Breast epithelium (tissue), 4 donors: ENCODE data around the gene SMIM30. TPM values are rescaled to one million over a fixed set of nuclear protein-coding genes. Genes with fewer than 3 reads are reported as not detected.

Experiments used
- DNase-seq, 2 donors: peaks; one replicate each; pipeline ENCODE4 v3.0.0-alpha.2; 2019; ENCODE audit warnings: low spot score in 2 of 2
- H3K27ac ChIP-seq, 2 donors: fragments of 200-600 bp; sonication (generic) in 1 of 2; one replicate each; pipeline ENCODE4 v1.5.1; 2016 to 2019; ENCODE audit warnings: mild to moderate bottlenecking in 1 of 2
- H3K27me3 ChIP-seq, 2 donors: fragments of 200-600 bp; sonication (generic) in 1 of 2; one replicate each; pipeline versions ENCODE4 v1.5.1 to v1.6.0; 2017 to 2019; ENCODE audit warnings: control low read depth in 1 of 2, mild to moderate bottlenecking in 1 of 2
- H3K36me3 ChIP-seq: fragments of 200-600 bp; one replicate; pipeline ENCODE4 v1.5.1; 2019
- H3K4me1 ChIP-seq, 2 donors: fragments of 200-600 bp; sonication (generic); one replicate each; pipeline ENCODE4 v1.5.1; 2016 to 2019; ENCODE audit warnings: control low read depth in 1 of 2
- H3K4me3 ChIP-seq, 3 donors: fragments of 200-600 bp; sonication (generic); 1 replicate in 2 of 3; 2 replicates in 1 of 3; pipeline ENCODE4 v1.5.1; 2016 to 2019; ENCODE audit warnings: mild to moderate bottlenecking in 3 of 3, moderate library complexity in 2 of 3
- H3K9me3 ChIP-seq, 2 donors: fragments of 200-600 bp; sonication (generic) in 1 of 2; one replicate each; pipeline ENCODE4 v1.5.1; 2016 to 2019; ENCODE audit warnings: control low read depth in 1 of 2
- POLR2A ChIP-seq: fragments of 450-650 bp; IDR thresholded peaks from one replicate; pipeline ENCODE4 v1.6.1; 2016; ENCODE audit warnings: antibody characterized with exemption, mild to moderate bottlenecking, moderate library complexity
- POLR2AphosphoS5 ChIP-seq, 3 donors: sonication (generic); formaldehyde crosslinking; IDR thresholded peaks; one replicate each; pipeline ENCODE4 v1.6.1; 2017; ENCODE audit warnings: antibody characterized with exemption in 3 of 3
- intact Hi-C: fragments of 100-400 bp; cut with DNase I; formaldehyde crosslinking; loops from one replicate; pipeline ENCODE4 v1.15.1; 2023; ENCODE audit warnings: low total_unique reads
- total RNA-seq, 3 donors: library from RNA; depleted of rRNA; stranded (reverse); fragments of >200 nt; gene quantifications; one replicate each; pipeline ENCODE4 v1.1.0, GENCODE V29; 2016
- TF ChIP-seq, protein P1 (sequence below), 3 donors: fragments of 450-650 bp; IDR thresholded peaks; one replicate each; pipeline ENCODE4 v1.5.1; 2016 to 2017; ENCODE audit warnings: antibody characterized with exemption in 3 of 3, mild to moderate bottlenecking in 3 of 3, moderate library complexity in 3 of 3

Gene SMIM30
- total RNA-seq, 3 donors from 2014 or later = 32.1 to 42.1 (median 40.8) TPM

- no peak for DNase-seq
- Histone ChIP-seq H3K4me1 (no peaks in the 10 kb centered on the region), H3K27me3 (no peaks in the 10 kb centered on the region), H3K36me3 (no peaks in the 10 kb centered on the region), H3K4me3 (no peak overlapping the region), H3K9me3 (no peaks in the 10 kb centered on the region), H3K27ac (no peak overlapping the region)
- TF ChIP-seq POLR2A (no peak), POLR2AphosphoS5 (IDR thresholded peaks at IDR 0.05) (no peak)
- TF ChIP-seq, protein P1, sequence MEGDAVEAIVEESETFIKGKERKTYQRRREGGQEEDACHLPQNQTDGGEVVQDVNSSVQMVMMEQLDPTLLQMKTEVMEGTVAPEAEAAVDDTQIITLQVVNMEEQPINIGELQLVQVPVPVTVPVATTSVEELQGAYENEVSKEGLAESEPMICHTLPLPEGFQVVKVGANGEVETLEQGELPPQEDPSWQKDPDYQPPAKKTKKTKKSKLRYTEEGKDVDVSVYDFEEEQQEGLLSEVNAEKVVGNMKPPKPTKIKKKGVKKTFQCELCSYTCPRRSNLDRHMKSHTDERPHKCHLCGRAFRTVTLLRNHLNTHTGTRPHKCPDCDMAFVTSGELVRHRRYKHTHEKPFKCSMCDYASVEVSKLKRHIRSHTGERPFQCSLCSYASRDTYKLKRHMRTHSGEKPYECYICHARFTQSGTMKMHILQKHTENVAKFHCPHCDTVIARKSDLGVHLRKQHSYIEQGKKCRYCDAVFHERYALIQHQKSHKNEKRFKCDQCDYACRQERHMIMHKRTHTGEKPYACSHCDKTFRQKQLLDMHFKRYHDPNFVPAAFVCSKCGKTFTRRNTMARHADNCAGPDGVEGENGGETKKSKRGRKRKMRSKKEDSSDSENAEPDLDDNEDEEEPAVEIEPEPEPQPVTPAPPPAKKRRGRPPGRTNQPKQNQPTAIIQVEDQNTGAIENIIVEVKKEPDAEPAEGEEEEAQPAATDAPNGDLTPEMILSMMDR (IDR thresholded peaks at IDR 0.05) = no peak
- intact Hi-C loops = no loop called here
These were observed 8.6 kb downstream of the SMIM30 start for GRCh38 chr7:113109718-113110117.

- no peak for DNase-seq
- no peak overlapping the region for H3K27ac ChIP-seq
- H3K36me3 ChIP-seq = no peaks in the 10 kb centered on the region
- no peaks in the 10 kb centered on the region for H3K9me3 ChIP-seq
- H3K27me3 ChIP-seq = no peaks in the 10 kb centered on the region
- TF ChIP-seq POLR2A (no peak), POLR2AphosphoS5 (IDR thresholded peaks at IDR 0.05) (no peak)
- TF ChIP-seq, protein P1 (IDR thresholded peaks at IDR 0.05) = no peak
- no peaks in the 10 kb centered on the region for H3K4me1 ChIP-seq
- intact Hi-C loops = no loop called here
- no peak overlapping the region for H3K4me3 ChIP-seq
These were observed 18.2 kb downstream of the SMIM30 start for GRCh38 chr7:113100121-113100603.

GRCh38 chr7:113099284-113099919 lies 19.0 kb downstream of the SMIM30 start:
- no peaks in the 10 kb centered on the region for H3K27me3 ChIP-seq
- TF ChIP-seq, protein P1 (IDR thresholded peaks at IDR 0.05) = no peak
- TF ChIP-seq POLR2AphosphoS5 (IDR thresholded peaks at IDR 0.05) = no peak
- intact Hi-C loops = no loop called here
- H3K36me3 ChIP-seq = no peaks in the 10 kb centered on the region
- no peak for DNase-seq
- no peaks in the 10 kb centered on the region for H3K9me3 ChIP-seq
- H3K4me3 ChIP-seq = no peak overlapping the region
- no peaks in the 10 kb centered on the region for H3K4me1 ChIP-seq
- no peak overlapping the region for H3K27ac ChIP-seq

DNA sequence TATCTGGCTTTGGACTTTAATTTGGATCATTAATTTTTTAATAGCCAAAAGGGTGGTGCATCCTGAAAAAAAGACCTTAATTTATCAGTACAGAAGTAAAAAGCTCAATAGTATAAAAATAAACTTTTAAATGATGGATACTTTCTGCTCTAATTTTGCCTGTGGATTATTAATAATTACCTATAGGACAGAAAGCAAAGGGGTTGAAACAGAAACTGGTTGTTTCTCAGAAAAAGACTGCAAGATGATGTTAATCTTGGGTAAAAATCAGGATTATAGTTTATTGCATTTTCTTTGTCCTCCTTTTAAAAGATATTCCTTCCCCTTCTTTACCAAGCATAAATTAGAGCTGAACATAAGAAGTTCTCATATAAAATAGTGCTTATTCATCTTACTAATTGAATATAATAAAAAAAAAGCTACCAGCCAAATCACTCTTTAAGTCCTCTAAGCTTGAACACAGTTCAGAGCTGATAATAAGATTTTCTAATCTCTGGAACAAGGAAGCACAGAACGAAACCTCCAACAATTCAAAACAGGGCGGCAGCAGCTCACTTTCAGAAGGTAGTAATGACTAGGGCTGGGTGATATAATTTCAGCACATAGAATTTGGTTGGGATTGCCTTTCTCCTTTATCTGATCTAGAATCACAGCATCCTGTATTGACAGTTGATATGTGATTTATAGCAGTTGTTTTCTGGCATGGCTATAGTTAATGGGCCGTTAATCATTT lies 23.7 kb downstream of the SMIM30 start:
- Histone ChIP-seq H3K9me3 (no peaks in the 10 kb centered on the region), H3K4me1 (no peaks in the 10 kb centered on the region), H3K4me3 (no peak overlapping the region), H3K36me3 (no peaks in the 10 kb centered on the region), H3K27me3 (no peaks in the 10 kb centered on the region), H3K27ac (no peak overlapping the region)
- TF ChIP-seq, protein P1 (IDR thresholded peaks at IDR 0.05) = no peak
- no peak for TF ChIP-seq POLR2AphosphoS5 (IDR thresholded peaks at IDR 0.05)
- no peak for TF ChIP-seq POLR2A
- no peak for DNase-seq
- intact Hi-C loops = no loop called here

GRCh38 chr7:113093561-113093960 lies 24.8 kb downstream of the SMIM30 start:
- Histone ChIP-seq H3K36me3 (no peaks in the 10 kb centered on the region), H3K27me3 (no peaks in the 10 kb centered on the region), H3K4me3 (no peak overlapping the region), H3K27ac (no peak overlapping the region), H3K4me1 (no peaks in the 10 kb centered on the region), H3K9me3 (no peaks in the 10 kb centered on the region)
- no peak for DNase-seq
- intact Hi-C loops = no loop called here
- TF ChIP-seq POLR2A (no peak), POLR2AphosphoS5 (IDR thresholded peaks at IDR 0.05) (no peak)
- TF ChIP-seq, protein P1 (IDR thresholded peaks at IDR 0.05) = no peak
